HG02798 (cell line): ENCODE data around the gene SMAD2.

Source experiments
- ATAC-seq: cut with Tn5 transposase; IDR thresholded peaks from one replicate; pipeline ENCODE4 v1.9.1; 2021; ENCODE audit warnings: mild to moderate bottlenecking; ENCODE audit not compliant: unreplicated experiment, poor library complexity

SMAD2 gene

DNA sequence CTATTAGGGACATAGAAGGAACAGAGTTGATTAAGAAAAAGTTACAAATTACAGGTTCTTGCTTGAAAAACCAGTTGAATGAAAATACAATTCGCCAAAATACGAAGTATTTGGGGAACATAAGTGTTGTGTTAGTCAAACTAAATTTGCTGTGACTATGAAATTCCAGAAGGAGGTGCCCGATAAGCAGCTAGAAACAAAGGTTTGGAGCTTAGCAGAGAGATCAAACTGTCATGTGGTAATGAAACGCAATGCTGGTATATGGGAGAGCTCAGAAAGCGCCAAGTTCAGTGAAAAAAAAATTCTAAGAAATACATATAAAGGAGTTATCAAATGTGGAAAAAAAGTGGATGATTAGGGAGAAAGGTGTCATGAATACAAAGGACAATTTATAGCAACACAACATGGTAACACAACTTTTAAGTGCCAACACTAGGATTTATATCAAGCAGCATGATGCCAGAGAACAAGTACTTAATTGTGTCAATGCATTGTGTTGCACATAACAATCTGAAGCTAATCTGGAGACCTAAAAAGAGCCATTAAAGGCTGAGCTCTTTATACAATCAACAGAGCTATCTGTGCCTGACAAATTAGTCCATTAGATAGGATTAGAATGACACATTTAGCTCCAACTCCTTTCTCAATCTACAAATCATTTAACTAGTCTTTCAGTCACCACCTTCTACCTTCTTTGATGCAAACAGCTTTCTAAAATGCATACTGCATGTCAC lies 31.2 kb downstream of the SMAD2 start:
- no peak for ATAC-seq

GRCh38 chr18:47898696-47899095 lies 31.8 kb downstream of the SMAD2 start:
- ATAC-seq: no peak

DNA sequence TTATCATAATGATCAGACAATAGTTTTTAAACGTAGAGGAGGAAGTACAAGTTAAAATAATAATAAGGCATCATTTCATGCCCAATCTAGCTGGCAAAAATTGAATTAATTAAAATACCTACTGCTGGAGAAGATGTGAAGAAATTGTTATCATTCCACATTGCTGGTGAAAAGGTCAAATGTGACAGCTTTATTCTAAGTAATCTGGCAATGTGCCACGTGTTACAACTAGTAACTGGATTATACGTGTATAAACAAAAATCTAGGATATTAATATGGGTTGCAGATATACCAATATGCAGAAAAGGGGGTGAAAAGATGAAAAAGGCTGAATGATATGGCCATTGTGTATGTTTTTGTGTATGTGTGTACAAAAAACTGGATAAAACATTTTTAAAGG lies 32.4 kb downstream of the SMAD2 start:
- ATAC-seq: no peak

- no peak for ATAC-seq
Measured at GRCh38 chr18:47895565-47896250, 34.8 kb downstream of the SMAD2 start.

- no peak for ATAC-seq
Measured at GRCh38 chr18:47893939-47894699, 36.3 kb downstream of the SMAD2 start.

DNA sequence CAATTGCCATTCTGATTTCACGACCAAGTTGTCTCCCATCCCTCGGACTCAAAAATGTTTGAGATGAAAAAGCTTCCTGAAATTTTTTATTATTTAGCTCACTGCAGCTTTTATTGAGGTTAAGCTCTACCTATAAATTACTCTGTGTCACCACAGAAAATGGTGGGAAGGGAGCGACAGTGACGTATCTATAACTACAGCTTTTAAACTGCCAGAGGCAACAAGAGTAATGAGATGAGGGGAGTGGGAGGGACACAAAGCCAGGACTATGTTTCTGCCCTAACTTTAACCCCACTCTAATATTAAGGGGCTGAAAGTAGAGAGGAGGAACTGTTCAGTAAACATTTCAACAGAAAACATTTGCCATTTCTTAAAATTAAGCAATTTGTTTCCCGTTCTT lies 37.4 kb downstream of the SMAD2 start:
- ATAC-seq: no peak

- no peak for ATAC-seq
Measured at GRCh38 chr18:47888156-47888555, 42.3 kb downstream of the SMAD2 start.

DNA sequence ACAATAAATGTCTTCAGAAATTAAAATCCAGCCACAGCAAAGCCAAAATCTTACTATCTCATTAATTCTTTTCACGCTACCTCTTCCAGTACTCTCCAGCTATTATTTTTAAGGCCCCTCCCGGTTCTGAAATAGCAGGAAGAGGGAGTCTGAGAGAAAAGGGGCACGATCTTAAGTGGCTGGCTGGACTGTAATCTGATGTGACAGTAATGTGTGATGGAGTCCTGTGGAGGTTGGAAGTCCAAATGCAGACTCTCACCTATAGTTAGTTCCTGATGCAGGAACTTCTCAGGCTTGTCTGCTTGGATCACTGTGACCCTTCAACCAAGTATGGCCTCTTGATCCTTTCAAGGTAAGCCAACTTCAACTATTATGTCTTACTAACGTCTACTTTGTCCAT lies 43.2 kb downstream of the SMAD2 start:
- ATAC-seq: no peak

- ATAC-seq: no peak
Measured at GRCh38 chr18:47883771-47884413, 46.6 kb downstream of the SMAD2 start.

DNA sequence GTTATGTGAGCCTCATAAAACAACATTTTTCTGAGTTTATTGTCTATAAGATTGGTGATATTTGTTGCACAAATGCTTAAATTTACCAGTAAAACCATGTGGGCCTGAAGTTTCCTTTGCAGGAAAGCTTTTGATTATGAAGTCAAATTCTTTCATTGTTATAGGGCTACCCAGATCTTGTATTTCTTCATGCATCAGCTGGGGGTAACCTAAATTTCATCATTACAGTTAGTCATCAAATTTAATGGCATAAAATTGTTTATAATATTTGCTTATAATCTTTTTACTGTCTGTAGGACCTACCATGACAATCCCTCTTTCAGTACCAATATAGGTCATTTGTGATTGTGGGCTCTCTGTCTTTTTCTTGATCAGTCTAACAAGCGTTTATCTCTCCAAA lies 47.8 kb downstream of the SMAD2 start:
- ATAC-seq: no peak

DNA sequence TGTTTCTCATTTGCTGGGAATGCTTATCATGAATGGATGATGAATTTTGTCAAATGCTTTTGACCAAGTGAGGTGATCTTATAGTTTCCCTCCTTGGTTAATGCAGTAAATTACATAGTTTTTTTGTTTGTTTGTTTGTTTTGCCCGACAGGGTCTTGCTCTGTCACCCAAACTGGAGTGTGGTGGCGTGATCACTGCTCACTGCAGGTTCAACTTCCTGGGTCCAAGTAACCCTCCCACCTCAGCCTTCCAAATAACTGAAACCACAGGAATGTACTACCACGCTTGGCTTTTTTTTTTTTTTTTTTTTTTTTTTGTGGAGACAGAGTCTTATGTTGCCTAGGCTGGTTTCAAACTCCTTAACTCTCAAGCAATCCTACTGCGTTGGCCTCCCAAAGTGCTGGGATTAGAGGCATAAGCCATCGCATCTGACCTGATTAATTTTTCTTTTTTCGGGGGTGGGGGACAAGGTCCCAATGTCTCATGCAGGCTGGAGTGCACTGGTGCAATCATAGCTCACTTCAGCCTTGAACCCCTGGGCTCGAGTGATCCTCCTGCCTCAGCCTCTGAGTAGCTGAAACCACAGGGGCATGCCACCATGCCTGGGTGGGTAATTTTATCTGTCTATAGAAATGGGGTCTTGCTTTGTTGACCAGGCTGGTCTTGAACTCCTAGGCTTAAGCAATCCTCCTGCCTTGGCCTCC lies 48.6 kb downstream of the SMAD2 start:
- no peak for ATAC-seq

- no peak for ATAC-seq
Measured at GRCh38 chr18:47881042-47881441, 49.4 kb downstream of the SMAD2 start.

DNA sequence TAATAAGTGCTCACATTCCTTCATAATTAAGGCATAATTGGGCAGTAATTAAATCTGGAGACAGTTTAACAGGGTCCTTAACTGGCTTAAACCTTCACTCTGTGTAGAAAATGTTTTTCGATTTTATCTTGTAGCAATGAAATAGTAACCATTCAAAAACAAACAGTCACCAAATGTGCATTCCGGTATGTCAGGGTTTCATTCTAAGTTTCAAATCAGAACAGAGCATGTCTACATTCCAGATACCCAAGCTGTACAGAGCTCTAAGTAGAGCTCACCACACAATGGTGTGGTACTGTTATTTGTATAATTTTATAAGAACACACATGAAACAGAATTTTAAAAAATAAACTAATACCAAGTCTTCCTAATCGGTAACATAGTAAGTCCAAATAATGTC lies 52.6 kb downstream of the SMAD2 start:
- ATAC-seq: no peak

- ATAC-seq: no peak
Measured at GRCh38 chr18:47876813-47877212, 53.6 kb downstream of the SMAD2 start.

GRCh38 chr18:47873625-47874024 lies 56.8 kb downstream of the SMAD2 start:
- ATAC-seq: no peak

- no peak for ATAC-seq
Measured at GRCh38 chr18:47872426-47872825, 58.0 kb downstream of the SMAD2 start.

GRCh38 chr18:47871288-47871687 lies 59.2 kb downstream of the SMAD2 start:
- ATAC-seq: no peak

- ATAC-seq: no peak
Measured at GRCh38 chr18:47870605-47871004, 59.9 kb downstream of the SMAD2 start.

DNA sequence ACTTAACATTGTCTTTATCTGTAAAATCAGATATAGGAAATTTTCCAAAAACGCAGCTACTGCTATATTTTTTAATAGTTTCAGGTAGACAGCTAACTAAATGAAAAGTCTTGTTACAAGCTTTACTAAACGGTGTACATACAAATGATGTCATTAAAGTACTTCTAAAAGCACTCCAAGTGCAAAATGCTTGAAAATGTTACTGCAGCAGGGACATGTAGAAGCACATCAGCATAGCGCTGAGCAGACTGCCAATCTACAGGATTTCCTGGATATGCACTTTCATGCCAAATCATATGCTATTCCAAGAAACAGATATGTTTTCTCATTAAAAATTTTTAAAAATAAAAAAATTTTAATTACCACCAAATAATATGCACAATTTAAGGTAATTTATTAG lies 61.7 kb downstream of the SMAD2 start:
- ATAC-seq: no peak

DNA sequence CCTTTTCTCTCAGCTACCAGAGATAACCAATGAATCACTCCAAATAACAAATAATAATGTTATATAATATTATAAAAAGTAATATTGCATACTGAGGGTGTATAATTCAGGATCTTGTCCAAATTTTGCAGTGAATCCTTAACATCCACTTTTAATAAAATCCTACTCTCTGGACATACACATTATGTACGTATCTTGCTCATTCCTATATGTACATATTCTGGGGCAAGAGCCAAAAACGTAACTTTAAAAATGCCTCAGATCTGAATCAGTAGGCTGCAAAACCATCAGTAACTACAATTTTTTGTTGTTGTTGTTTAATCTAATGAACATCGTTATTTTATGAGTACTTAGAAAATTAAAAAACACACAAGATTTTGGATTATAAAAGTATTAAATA lies 65.3 kb downstream of the SMAD2 start:
- no peak for ATAC-seq
